ENCODE results near the gene EHMT1.

The EHMT1 gene

DNA sequence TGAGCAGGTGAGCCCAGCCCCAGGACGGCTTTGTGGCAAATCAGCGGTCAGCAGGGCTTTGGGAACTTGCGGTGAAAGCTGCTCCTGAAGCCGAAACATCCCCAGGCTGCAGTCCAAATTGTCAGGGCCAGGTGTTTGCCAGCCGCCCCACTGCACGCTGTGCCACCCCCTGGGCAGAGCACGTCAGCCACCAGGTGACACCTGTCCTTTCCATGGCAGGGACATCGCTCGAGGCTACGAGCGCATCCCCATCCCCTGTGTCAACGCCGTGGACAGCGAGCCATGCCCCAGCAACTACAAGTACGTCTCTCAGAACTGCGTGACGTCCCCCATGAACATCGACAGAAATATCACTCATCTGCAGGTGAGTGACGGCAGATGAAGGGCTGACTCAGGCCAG is 194.4 kb downstream of the EHMT1 start:
- no peak for DNase-seq (ENCODE audit: low spot score)
- ChIA-PET CTCF (interaction anchor here (0.5 to 0.9 kb wide), 2 partner anchors 140 to 363 kb away, joined by 3 to 4 read pairs; no protein-coding TSS in a partner anchor), POLR2A (ENCODE audit: low non-redundant PET) (no interaction called here)
- H3K27ac ChIP-seq: peak overlapping the region; percentile 73
- TF ChIP-seq, protein P1, sequence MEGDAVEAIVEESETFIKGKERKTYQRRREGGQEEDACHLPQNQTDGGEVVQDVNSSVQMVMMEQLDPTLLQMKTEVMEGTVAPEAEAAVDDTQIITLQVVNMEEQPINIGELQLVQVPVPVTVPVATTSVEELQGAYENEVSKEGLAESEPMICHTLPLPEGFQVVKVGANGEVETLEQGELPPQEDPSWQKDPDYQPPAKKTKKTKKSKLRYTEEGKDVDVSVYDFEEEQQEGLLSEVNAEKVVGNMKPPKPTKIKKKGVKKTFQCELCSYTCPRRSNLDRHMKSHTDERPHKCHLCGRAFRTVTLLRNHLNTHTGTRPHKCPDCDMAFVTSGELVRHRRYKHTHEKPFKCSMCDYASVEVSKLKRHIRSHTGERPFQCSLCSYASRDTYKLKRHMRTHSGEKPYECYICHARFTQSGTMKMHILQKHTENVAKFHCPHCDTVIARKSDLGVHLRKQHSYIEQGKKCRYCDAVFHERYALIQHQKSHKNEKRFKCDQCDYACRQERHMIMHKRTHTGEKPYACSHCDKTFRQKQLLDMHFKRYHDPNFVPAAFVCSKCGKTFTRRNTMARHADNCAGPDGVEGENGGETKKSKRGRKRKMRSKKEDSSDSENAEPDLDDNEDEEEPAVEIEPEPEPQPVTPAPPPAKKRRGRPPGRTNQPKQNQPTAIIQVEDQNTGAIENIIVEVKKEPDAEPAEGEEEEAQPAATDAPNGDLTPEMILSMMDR (conservative IDR thresholded peaks at IDR 0.05; ENCODE audit: low read depth): no peak

- H3K27ac ChIP-seq: peak overlapping the region; percentile 73
- CTCF ChIA-PET: interaction anchor here (0.7 kb wide), 1 partner anchor 68 kb away, joined by 5 read pairs; no protein-coding TSS in a partner anchor
- TF ChIP-seq, protein P1 (conservative IDR thresholded peaks at IDR 0.05; ENCODE audit: low read depth): no peak
- POLR2A ChIA-PET (ENCODE audit: low non-redundant PET): no interaction called here
- peak; percentile 50 for DNase-seq (ENCODE audit: low spot score)
Observed at GRCh38 chr9:137813651-137814415, 195.0 kb downstream of the EHMT1 start.

GRCh38 chr9:137814436-137814835 is 195.6 kb downstream of the EHMT1 start:
- no peak for DNase-seq (ENCODE audit: low spot score)
- TF ChIP-seq, protein P1 (conservative IDR thresholded peaks at IDR 0.05; ENCODE audit: low read depth): no peak
- POLR2A ChIA-PET (ENCODE audit: low non-redundant PET): interaction anchor here (0.6 kb wide), 1 partner anchor 9 kb away, joined by 3 read pairs; no protein-coding TSS in a partner anchor
- H3K27ac ChIP-seq: peak overlapping the region; percentile 73
- CTCF ChIA-PET: interaction anchor here (0.6 to 0.7 kb wide), 2 partner anchors 53 to 68 kb away, joined by 3 to 5 read pairs; no protein-coding TSS in a partner anchor

GRCh38 chr9:137814841-137815240 is 196.0 kb downstream of the EHMT1 start:
- TF ChIP-seq, protein P1 (conservative IDR thresholded peaks at IDR 0.05; ENCODE audit: low read depth): no peak
- DNase-seq (ENCODE audit: low spot score): no peak
- ChIA-PET POLR2A (ENCODE audit: low non-redundant PET) (interaction anchor here (0.6 kb wide), 1 partner anchor 8 kb away, joined by 3 read pairs; no protein-coding TSS in a partner anchor), CTCF (interaction anchor here (0.6 kb wide), 1 partner anchor 54 kb away, joined by 3 read pairs; no protein-coding TSS in a partner anchor)
- peak overlapping the region; percentile 73 for H3K27ac ChIP-seq

GRCh38 chr9:137815256-137816255 is 196.8 kb downstream of the EHMT1 start:
- TF ChIP-seq, protein P1 (conservative IDR thresholded peaks at IDR 0.05; ENCODE audit: low read depth): no peak
- CTCF ChIA-PET: no interaction called here
- POLR2A ChIA-PET (ENCODE audit: low non-redundant PET): interaction anchor here (0.6 kb wide), 1 partner anchor 8 kb away, joined by 3 read pairs; no protein-coding TSS in a partner anchor
- H3K27ac ChIP-seq: peak overlapping the region; percentile 73
- no peak for DNase-seq (ENCODE audit: low spot score)

All from RWPE1 (cell line).